CD4-positive, alpha-beta T cell (primary cell): ENCODE measurements around the gene SKA2. TPM values are rescaled to one million over a fixed set of nuclear protein-coding genes. Genes with fewer than 3 reads are reported as not detected.

ENCODE experiments used
- ATAC-seq: fragments of 200-7000 bp; cut with Tn5 transposase; one replicate; pipeline ENCODE4 v1.10.0; 2022; ENCODE audit warnings: mild to moderate bottlenecking; ENCODE audit not compliant: poor library complexity
- CTCF ChIA-PET: fragments of 350-600 bp; sonication (Branson Sonifier 250); formaldehyde crosslinking; loops from one replicate; lab custom pipeline; 2021; ENCODE audit warnings: antibody characterized with exemption, inconsistent platforms; lab: Charles Lee
- POLR2A ChIA-PET: fragments of 350-600 bp; sonication (Branson Sonifier 250); formaldehyde crosslinking; loops from one replicate; lab custom pipeline; 2021; ENCODE audit warnings: antibody characterized with exemption, inconsistent platforms; lab: Charles Lee
- DNase-seq, 14 experiments: peaks; one replicate each; pipeline ENCODE4 v3.0.0-alpha.2; 2013 to 2020; ENCODE audit warnings: mixed read lengths in 2 of 14
- H3K27ac ChIP-seq, 2 donors: one replicate each; pipeline versions ENCODE4 v1.5.1 to v1.7.0; 2013; ENCODE audit warnings: low read length in 2 of 2, low read depth in 1 of 2, mild to moderate bottlenecking in 1 of 2
- H3K27me3 ChIP-seq, 2 experiments: 1 replicate in 1 of 2; 2 replicates in 1 of 2; pipeline versions ENCODE4 v1.6.1 to v1.7.0; 2013; ENCODE audit warnings: low read length in 2 of 2, control low read depth in 1 of 2, mild to moderate bottlenecking in 1 of 2, moderate library complexity in 1 of 2; ENCODE audit not compliant: insufficient read depth in 2 of 2, control insufficient read depth in 1 of 2
- H3K36me3 ChIP-seq: one replicate; pipeline ENCODE4 v1.6.1; 2013; ENCODE audit warnings: low read length, control low read depth; ENCODE audit not compliant: insufficient read depth
- H3K4me1 ChIP-seq: one replicate; pipeline ENCODE4 v1.6.1; 2013; ENCODE audit warnings: low read length, control low read depth; ENCODE audit not compliant: insufficient read depth
- H3K4me3 ChIP-seq: one replicate; pipeline ENCODE4 v1.5.1; 2013; ENCODE audit warnings: mild to moderate bottlenecking, low read length, moderate library complexity
- H3K9me3 ChIP-seq, 2 experiments: 1 replicate in 1 of 2; 2 replicates in 1 of 2; pipeline versions ENCODE4 v1.6.1 to v1.7.0; 2013; ENCODE audit warnings: low read length in 2 of 2, mild to moderate bottlenecking in 2 of 2, control low read depth in 1 of 2, moderate library complexity in 1 of 2; ENCODE audit not compliant: control insufficient read depth in 1 of 2, insufficient read depth in 1 of 2
- H3K27ac Mint-ChIP-seq: one replicate; pipeline ENCODE4 v1.8.0; 2020; ENCODE audit warnings: mixed read lengths
- H3K27me3 Mint-ChIP-seq: one replicate; pipeline ENCODE4 v1.8.0; 2021; ENCODE audit warnings: mixed read lengths
- H3K36me3 Mint-ChIP-seq: one replicate; pipeline ENCODE4 v1.8.0; 2021; ENCODE audit warnings: low read depth, mixed read lengths
- H3K4me1 Mint-ChIP-seq: one replicate; pipeline ENCODE4 v1.8.0; 2021; ENCODE audit warnings: low read depth, mixed read lengths
- H3K4me3 Mint-ChIP-seq: one replicate; pipeline ENCODE4 v1.8.0; 2020; ENCODE audit warnings: mild to moderate bottlenecking, mixed read lengths
- H3K9me3 Mint-ChIP-seq: one replicate; pipeline ENCODE4 v1.8.0; 2020; ENCODE audit warnings: mixed read lengths
- intact Hi-C, 2 experiments: fragments of 100-400 bp; cut with DNase I in 1 of 2; cut with micrococcal nuclease in 1 of 2; formaldehyde crosslinking; loops; one replicate each; pipeline versions ENCODE4 v1.15.1 to v1.9.0; 2023 to 2025; cut with DNase I, micrococcal nuclease
- total RNA-seq, 174 experiments: library from RNA in 2 of 174; stranded (reverse) in 2 of 174; gene quantifications; one replicate each; pipeline ENCODE4 v1.2.3 and lab custom pipeline; 2021 to 2026
- TF ChIP-seq, protein P1 (sequence below): fragments of 200-600 bp; IDR thresholded peaks from one replicate; pipeline ENCODE4 v1.8.0; 2022; ENCODE audit warnings: antibody characterized with exemption, mild to moderate bottlenecking

The SKA2 gene
- total RNA-seq, 2 experiments from 2014 or later: 5.2 to 7.7 TPM

DNA sequence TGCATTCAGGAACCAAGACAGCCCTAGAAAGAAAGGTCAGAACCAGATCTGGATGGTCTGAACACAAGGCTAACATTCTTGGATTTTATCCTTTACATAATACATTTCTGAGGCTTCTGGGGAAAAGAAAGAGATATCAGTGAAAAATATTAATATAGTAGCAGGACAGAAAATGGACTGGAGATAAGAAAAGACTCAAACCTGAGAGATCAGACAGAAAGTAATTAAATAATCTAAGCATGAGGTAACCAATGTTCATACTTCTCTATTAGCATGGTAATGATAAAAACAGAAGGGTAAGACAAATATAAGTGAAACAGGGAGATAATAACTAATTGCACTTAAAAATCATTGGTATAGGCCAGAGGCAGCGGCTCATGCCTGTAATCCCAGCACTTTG lies 53.8 kb downstream of the SKA2 start:
- H3K36me3 Mint-ChIP-seq: peaks cover 49% of the 10 kb centered on the region
- CTCF ChIA-PET: no interaction called here

DNA sequence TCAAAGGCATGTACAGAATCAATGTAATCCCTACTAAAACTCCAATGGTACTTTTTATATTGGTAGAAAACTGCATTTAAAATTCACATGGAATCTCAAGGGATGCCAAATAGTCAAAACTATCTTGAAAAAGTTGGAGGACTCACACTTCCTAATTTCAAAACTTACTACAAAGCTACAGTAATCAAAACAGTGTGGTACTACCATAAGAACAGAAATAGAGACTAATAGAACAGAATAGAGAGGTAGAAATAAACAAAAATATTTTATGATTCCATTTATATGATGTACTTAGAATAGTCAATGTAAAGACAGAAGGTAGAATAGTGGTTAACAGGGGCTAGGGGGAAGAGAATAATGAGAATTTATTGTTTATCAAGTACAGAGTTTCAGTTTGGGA lies 57.1 kb downstream of the SKA2 start:
- no peak overlapping the region for H3K4me3 Mint-ChIP-seq
- no peaks in the 10 kb centered on the region for H3K27me3 Mint-ChIP-seq
- H3K9me3 ChIP-seq: no peaks in the 10 kb centered on the region
- no peak for DNase-seq
- peaks cover 48% of the 10 kb centered on the region for H3K36me3 Mint-ChIP-seq
- no peaks in the 10 kb centered on the region for H3K4me1 ChIP-seq
- intact Hi-C loops: loop anchor here in 1 of 2 experiments (2.0 kb wide), 1 partner anchor 21 kb away; no protein-coding TSS in a partner anchor
- H3K27me3 ChIP-seq: no peaks in the 10 kb centered on the region
- ChIA-PET POLR2A (no interaction called here), CTCF (no interaction called here)
- TF ChIP-seq, protein P1, sequence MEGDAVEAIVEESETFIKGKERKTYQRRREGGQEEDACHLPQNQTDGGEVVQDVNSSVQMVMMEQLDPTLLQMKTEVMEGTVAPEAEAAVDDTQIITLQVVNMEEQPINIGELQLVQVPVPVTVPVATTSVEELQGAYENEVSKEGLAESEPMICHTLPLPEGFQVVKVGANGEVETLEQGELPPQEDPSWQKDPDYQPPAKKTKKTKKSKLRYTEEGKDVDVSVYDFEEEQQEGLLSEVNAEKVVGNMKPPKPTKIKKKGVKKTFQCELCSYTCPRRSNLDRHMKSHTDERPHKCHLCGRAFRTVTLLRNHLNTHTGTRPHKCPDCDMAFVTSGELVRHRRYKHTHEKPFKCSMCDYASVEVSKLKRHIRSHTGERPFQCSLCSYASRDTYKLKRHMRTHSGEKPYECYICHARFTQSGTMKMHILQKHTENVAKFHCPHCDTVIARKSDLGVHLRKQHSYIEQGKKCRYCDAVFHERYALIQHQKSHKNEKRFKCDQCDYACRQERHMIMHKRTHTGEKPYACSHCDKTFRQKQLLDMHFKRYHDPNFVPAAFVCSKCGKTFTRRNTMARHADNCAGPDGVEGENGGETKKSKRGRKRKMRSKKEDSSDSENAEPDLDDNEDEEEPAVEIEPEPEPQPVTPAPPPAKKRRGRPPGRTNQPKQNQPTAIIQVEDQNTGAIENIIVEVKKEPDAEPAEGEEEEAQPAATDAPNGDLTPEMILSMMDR: no peak
- H3K9me3 Mint-ChIP-seq: no peaks in the 10 kb centered on the region
- H3K27ac ChIP-seq: no peak overlapping the region
- H3K36me3 ChIP-seq: peaks cover 9% of the 10 kb centered on the region
- ATAC-seq: no peak
- peaks cover 35% of the 10 kb centered on the region for H3K4me1 Mint-ChIP-seq
- no peak overlapping the region for H3K4me3 ChIP-seq
- no peak overlapping the region for H3K27ac Mint-ChIP-seq

More for the DNA sequence above, 53.8 kb downstream of the SKA2 start:
- H3K27me3 ChIP-seq: no peaks in the 10 kb centered on the region
- peaks cover 8% of the 10 kb centered on the region for H3K4me1 ChIP-seq
- intact Hi-C loops: loop anchor here in 1 of 2 experiments (10.0 kb wide), 3 partner anchors 766 to 1294 kb away; partner anchors contain the start of genes RNFT1 and USP32
- Mint-ChIP-seq H3K9me3 (no peaks in the 10 kb centered on the region), H3K4me3 (no peak overlapping the region), H3K27me3 (no peaks in the 10 kb centered on the region), H3K27ac (no peak overlapping the region), H3K4me1 (peaks cover 47% of the 10 kb centered on the region)
- no peaks in the 10 kb centered on the region for H3K9me3 ChIP-seq
- TF ChIP-seq, protein P1: no peak
- ATAC-seq (no peak), DNase-seq (no peak)
- no peak overlapping the region for H3K27ac ChIP-seq
- peaks cover 12% of the 10 kb centered on the region for H3K36me3 ChIP-seq
- H3K4me3 ChIP-seq: no peak overlapping the region
- POLR2A ChIA-PET: no interaction called here

DNA sequence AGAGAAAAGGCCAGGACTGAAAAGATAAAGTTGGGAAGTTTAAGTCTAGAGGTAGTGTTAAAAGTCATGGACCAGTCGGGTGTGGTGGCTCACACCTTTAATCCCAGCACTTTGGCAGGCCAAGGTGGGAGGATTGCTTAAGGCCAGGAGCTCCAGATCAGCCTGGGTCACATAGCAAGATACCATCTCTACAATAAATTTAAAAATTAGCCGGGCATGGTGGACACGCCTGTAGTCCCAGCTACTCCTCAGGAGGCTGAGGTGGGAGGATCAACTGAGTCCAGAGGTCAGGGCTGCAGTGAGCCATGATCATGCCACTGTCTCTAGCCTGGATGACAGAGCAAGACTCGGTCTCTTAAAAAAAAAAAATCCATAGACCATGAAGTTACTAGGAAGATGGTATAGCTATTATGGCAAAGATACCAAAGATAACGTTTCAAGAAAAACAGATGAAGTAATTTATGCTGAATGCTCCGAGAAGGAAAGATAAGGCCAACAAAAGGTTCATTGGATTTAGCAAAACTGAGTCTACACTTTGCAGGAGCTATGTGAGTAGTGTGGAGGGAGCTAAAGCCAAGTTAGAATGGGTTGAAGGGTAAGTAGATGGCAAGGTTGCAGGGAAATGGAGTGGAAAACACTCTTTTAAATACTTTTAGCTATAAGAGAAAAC lies 60.0 kb downstream of the SKA2 start:
- no peaks in the 10 kb centered on the region for H3K9me3 ChIP-seq
- H3K27me3 ChIP-seq: no peaks in the 10 kb centered on the region
- DNase-seq: no peak
- Mint-ChIP-seq H3K27me3 (no peaks in the 10 kb centered on the region), H3K4me1 (peaks cover 20% of the 10 kb centered on the region), H3K27ac (no peak overlapping the region), H3K36me3 (peaks cover 38% of the 10 kb centered on the region), H3K9me3 (no peaks in the 10 kb centered on the region), H3K4me3 (no peak overlapping the region)
- H3K4me1 ChIP-seq: no peaks in the 10 kb centered on the region
- POLR2A ChIA-PET: interaction anchor here (0.6 to 1.3 kb wide), 4 partner anchors 11 to 58 kb away, joined by 3 read pairs; no protein-coding TSS in a partner anchor
- CTCF ChIA-PET: no interaction called here
- H3K27ac ChIP-seq: no peak overlapping the region
- intact Hi-C loops: no loop called here
- TF ChIP-seq, protein P1: no peak
- H3K4me3 ChIP-seq: no peak overlapping the region
- ATAC-seq: no peak
- peaks cover 3% of the 10 kb centered on the region for H3K36me3 ChIP-seq
